Measurements from ENCODE around the gene AURKAIP1.

AURKAIP1 gene

GRCh38 chr1:1344655-1345361 lies 30.2 kb downstream of the AURKAIP1 start:
- peaks cover 21% of the 10 kb centered on the region for H3K36me3 ChIP-seq (ENCODE audit: insufficient read depth, low read length)
- ATAC-seq (ENCODE audit: insufficient read depth, low read depth) (no peak), DNase-seq (no peak)
- H3K4me1 ChIP-seq (ENCODE audit: insufficient read depth, low read length), result peaks cover 28% of the 10 kb centered on the region
- TF ChIP-seq CTCF (IDR thresholded peaks at IDR 0.05; ENCODE audit: borderline replicate concordance, extremely low read depth, low read length, poor library complexity, severe bottlenecking) (no peak), EZH2 (IDR thresholded peaks at IDR 0.05; ENCODE audit: borderline replicate concordance, low read depth, low read length, severe bottlenecking) (no peak)
- peaks cover 79% of the 10 kb centered on the region for H4K20me1 ChIP-seq (ENCODE audit: insufficient read depth, low read length)
- no peak overlapping the region for H3K9ac ChIP-seq (ENCODE audit: low read depth, low read length)
- H3K4me2 ChIP-seq (ENCODE audit: insufficient read depth, low read length), result no peak overlapping the region
- no peak overlapping the region for H3K4me3 ChIP-seq (ENCODE audit: low read depth in 1 of 2, low read length in 2 of 2)
- no peaks in the 10 kb centered on the region for H3K9me3 ChIP-seq (ENCODE audit: insufficient read depth, low read length, severe bottlenecking)
- H3K27me3 ChIP-seq (ENCODE audit: insufficient read depth, low read length, poor library complexity), result no peaks in the 10 kb centered on the region
- H3K79me2 ChIP-seq (ENCODE audit: insufficient read depth, low read length), result peaks cover 53% of the 10 kb centered on the region
- H2AFZ ChIP-seq (ENCODE audit: low read depth, low read length), result no peak overlapping the region
- no peak overlapping the region for H3K27ac ChIP-seq (ENCODE audit: low read length)

DNA sequence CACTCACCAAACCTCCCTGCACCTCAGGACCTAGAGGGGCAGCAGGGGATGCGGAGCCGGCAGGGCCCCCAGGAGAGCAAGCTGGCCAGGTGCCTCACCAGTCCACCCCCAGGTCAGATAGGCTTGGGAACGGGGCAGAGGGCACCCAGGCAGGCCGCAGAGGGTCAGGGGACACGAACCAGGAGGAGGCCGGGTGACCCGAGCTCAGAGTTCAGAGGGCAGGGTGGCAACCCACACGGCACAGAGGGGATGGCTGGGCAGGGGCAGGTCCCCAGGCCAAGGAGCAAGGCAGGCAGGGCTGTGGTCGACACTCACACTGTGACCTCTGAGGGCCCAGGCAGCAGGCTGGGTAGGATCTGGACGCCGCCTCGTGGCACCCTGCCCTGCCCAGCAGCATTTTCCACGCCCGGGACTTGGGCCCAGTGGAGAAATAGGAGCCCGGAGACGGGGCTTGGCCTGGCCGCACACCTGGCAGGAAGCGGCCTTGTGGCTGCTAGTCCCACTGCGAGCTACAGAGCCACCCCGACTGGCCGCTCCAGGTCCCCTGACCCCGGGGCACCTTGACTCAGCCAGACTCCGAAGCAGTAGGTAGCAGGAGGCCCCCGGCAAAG lies 31.1 kb downstream of the AURKAIP1 start:
- Histone ChIP-seq H3K27ac (ENCODE audit: low read length) (no peak overlapping the region), H3K79me2 (ENCODE audit: insufficient read depth, low read length) (peaks cover 53% of the 10 kb centered on the region), H3K9ac (ENCODE audit: low read depth, low read length) (no peak overlapping the region), H3K9me3 (ENCODE audit: insufficient read depth, low read length, severe bottlenecking) (no peaks in the 10 kb centered on the region), H4K20me1 (ENCODE audit: insufficient read depth, low read length) (peaks cover 79% of the 10 kb centered on the region), H3K4me1 (ENCODE audit: insufficient read depth, low read length) (peaks cover 28% of the 10 kb centered on the region), H3K36me3 (ENCODE audit: insufficient read depth, low read length) (peaks cover 25% of the 10 kb centered on the region), H2AFZ (ENCODE audit: low read depth, low read length) (no peak overlapping the region), H3K4me2 (ENCODE audit: insufficient read depth, low read length) (no peak overlapping the region), H3K4me3 (ENCODE audit: low read depth in 1 of 2, low read length in 2 of 2) (no peak overlapping the region), H3K27me3 (ENCODE audit: insufficient read depth, low read length, poor library complexity) (no peaks in the 10 kb centered on the region)
- DNase-seq, result no peak
- ATAC-seq (ENCODE audit: insufficient read depth, low read depth), result no peak
- no peak for TF ChIP-seq CTCF (IDR thresholded peaks at IDR 0.05; ENCODE audit: borderline replicate concordance, extremely low read depth, low read length, poor library complexity, severe bottlenecking)
- no peak for TF ChIP-seq EZH2 (IDR thresholded peaks at IDR 0.05; ENCODE audit: borderline replicate concordance, low read depth, low read length, severe bottlenecking)

GRCh38 chr1:1342584-1343115 lies 32.4 kb downstream of the AURKAIP1 start:
- Histone ChIP-seq H3K36me3 (ENCODE audit: insufficient read depth, low read length) (peaks cover 33% of the 10 kb centered on the region), H3K27ac (ENCODE audit: low read length) (no peak overlapping the region), H3K27me3 (ENCODE audit: insufficient read depth, low read length, poor library complexity) (no peaks in the 10 kb centered on the region), H3K79me2 (ENCODE audit: insufficient read depth, low read length) (peaks cover 40% of the 10 kb centered on the region), H3K4me1 (ENCODE audit: insufficient read depth, low read length) (peaks cover 19% of the 10 kb centered on the region), H3K4me3 (ENCODE audit: low read depth in 1 of 2, low read length in 2 of 2) (no peak overlapping the region), H3K9me3 (ENCODE audit: insufficient read depth, low read length, severe bottlenecking) (no peaks in the 10 kb centered on the region), H2AFZ (ENCODE audit: low read depth, low read length) (no peak overlapping the region), H4K20me1 (ENCODE audit: insufficient read depth, low read length) (peaks cover 70% of the 10 kb centered on the region), H3K4me2 (ENCODE audit: insufficient read depth, low read length) (no peak overlapping the region), H3K9ac (ENCODE audit: low read depth, low read length) (no peak overlapping the region)
- DNase-seq (no peak), ATAC-seq (ENCODE audit: insufficient read depth, low read depth) (no peak)
- TF ChIP-seq CTCF (IDR thresholded peaks at IDR 0.05; ENCODE audit: borderline replicate concordance, extremely low read depth, low read length, poor library complexity, severe bottlenecking) (no peak), EZH2 (IDR thresholded peaks at IDR 0.05; ENCODE audit: borderline replicate concordance, low read depth, low read length, severe bottlenecking) (no peak)
